ENCODE data around the gene SLC16A8. TPM values are rescaled to one million over a fixed set of nuclear protein-coding genes. Genes with fewer than 3 reads are reported as not detected.

SLC16A8 gene
- total and polyA plus RNA-seq, 9 of the 15 experiments (the other 6 are each of a cell fraction or from before 2014, with no cell fraction given): not detected

GRCh38 chr22:38034278-38034882 lies 49.6 kb downstream of the SLC16A8 start (continued):
- TF ChIP-seq, protein P1, sequence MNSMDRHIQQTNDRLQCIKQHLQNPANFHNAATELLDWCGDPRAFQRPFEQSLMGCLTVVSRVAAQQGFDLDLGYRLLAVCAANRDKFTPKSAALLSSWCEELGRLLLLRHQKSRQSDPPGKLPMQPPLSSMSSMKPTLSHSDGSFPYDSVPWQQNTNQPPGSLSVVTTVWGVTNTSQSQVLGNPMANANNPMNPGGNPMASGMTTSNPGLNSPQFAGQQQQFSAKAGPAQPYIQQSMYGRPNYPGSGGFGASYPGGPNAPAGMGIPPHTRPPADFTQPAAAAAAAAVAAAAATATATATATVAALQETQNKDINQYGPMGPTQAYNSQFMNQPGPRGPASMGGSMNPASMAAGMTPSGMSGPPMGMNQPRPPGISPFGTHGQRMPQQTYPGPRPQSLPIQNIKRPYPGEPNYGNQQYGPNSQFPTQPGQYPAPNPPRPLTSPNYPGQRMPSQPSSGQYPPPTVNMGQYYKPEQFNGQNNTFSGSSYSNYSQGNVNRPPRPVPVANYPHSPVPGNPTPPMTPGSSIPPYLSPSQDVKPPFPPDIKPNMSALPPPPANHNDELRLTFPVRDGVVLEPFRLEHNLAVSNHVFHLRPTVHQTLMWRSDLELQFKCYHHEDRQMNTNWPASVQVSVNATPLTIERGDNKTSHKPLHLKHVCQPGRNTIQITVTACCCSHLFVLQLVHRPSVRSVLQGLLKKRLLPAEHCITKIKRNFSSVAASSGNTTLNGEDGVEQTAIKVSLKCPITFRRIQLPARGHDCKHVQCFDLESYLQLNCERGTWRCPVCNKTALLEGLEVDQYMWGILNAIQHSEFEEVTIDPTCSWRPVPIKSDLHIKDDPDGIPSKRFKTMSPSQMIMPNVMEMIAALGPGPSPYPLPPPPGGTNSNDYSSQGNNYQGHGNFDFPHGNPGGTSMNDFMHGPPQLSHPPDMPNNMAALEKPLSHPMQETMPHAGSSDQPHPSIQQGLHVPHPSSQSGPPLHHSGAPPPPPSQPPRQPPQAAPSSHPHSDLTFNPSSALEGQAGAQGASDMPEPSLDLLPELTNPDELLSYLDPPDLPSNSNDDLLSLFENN (IDR thresholded peaks at IDR 0.05; ENCODE audit: low read depth in 2 of 2, low read length in 2 of 2): peak in 1 of 2 experiments; percentile 51; a peak in 1 of 4 replicates
- no peak for TF ChIP-seq SNAPC5 (CRISPR knock-in tag; IDR thresholded peaks at IDR 0.05)
- peak; percentile 23; the same call in 1 of the 2 replicates for TF ChIP-seq SOX6 (IDR thresholded peaks at IDR 0.05)
- TF ChIP-seq NFIC (IDR thresholded peaks at IDR 0.05): no peak
- TF ChIP-seq POLR2AphosphoS5 (IDR thresholded peaks at IDR 0.05; ENCODE audit: control insufficient read depth, insufficient read depth, low read depth, low read length): peak; percentile 76; the same call in 1 of the 2 replicates
- peak; percentile 95; the same call in 1 of the 2 replicates for TF ChIP-seq SMARCA5 (IDR thresholded peaks at IDR 0.05)
- TF ChIP-seq SMAD2 (IDR thresholded peaks at IDR 0.05; ENCODE audit: low read depth, low read length): no peak
- no peak; the same call in 1 of the 2 replicates for TF ChIP-seq ZNF511 (CRISPR knock-in tag; IDR thresholded peaks at IDR 0.05)
- no peak for TF ChIP-seq NEUROD1 (IDR thresholded peaks at IDR 0.05; ENCODE audit: borderline replicate concordance, low read depth, low read length, partially characterized antibody)
- TF ChIP-seq, protein P2, sequence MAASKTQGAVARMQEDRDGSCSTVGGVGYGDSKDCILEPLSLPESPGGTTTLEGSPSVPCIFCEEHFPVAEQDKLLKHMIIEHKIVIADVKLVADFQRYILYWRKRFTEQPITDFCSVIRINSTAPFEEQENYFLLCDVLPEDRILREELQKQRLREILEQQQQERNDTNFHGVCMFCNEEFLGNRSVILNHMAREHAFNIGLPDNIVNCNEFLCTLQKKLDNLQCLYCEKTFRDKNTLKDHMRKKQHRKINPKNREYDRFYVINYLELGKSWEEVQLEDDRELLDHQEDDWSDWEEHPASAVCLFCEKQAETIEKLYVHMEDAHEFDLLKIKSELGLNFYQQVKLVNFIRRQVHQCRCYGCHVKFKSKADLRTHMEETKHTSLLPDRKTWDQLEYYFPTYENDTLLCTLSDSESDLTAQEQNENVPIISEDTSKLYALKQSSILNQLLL (CRISPR knock-in tag; IDR thresholded peaks at IDR 0.05; ENCODE audit: borderline replicate concordance): no peak
- TF ChIP-seq TCF7L2 (IDR thresholded peaks at IDR 0.05; ENCODE audit: low read depth, low read length): 0 out of 2 replicates have a peak, but pooled peaks have one; percentile 35
- TF ChIP-seq ZBED1 (IDR thresholded peaks at IDR 0.05): no peak
- TF ChIP-seq MLLT1 (IDR thresholded peaks at IDR 0.05): no peak
- TF ChIP-seq HOMEZ (CRISPR knock-in tag; IDR thresholded peaks at IDR 0.05): no peak
- TF ChIP-seq DMBX1 (CRISPR knock-in tag; IDR thresholded peaks at IDR 0.05; ENCODE audit: borderline replicate concordance): peak; percentile 24; the same call in 1 of the 2 replicates
- TF ChIP-seq MECOM (CRISPR knock-in tag; IDR thresholded peaks at IDR 0.05): no peak
- TF ChIP-seq, protein P3, sequence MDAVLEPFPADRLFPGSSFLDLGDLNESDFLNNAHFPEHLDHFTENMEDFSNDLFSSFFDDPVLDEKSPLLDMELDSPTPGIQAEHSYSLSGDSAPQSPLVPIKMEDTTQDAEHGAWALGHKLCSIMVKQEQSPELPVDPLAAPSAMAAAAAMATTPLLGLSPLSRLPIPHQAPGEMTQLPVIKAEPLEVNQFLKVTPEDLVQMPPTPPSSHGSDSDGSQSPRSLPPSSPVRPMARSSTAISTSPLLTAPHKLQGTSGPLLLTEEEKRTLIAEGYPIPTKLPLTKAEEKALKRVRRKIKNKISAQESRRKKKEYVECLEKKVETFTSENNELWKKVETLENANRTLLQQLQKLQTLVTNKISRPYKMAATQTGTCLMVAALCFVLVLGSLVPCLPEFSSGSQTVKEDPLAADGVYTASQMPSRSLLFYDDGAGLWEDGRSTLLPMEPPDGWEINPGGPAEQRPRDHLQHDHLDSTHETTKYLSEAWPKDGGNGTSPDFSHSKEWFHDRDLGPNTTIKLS (IDR thresholded peaks at IDR 0.05; ENCODE audit: borderline replicate concordance, low read depth): peak; percentile 97
